HG02642 (cell line): ENCODE measurements around the gene FAM200A.
"Not testable (repeated sequence)": the region's sequence is repeated elsewhere in the genome, so short reads cannot be mapped to it uniquely, and the experiment has no call there.

Source experiments
- ATAC-seq: cut with Tn5 transposase; IDR thresholded peaks from one replicate; pipeline ENCODE4 v1.9.1; 2021; ENCODE audit warnings: mild to moderate bottlenecking; ENCODE audit not compliant: unreplicated experiment, poor library complexity

FAM200A gene

GRCh38 chr7:99559175-99559915, 7.4 kb upstream of the FAM200A start:
- no peak for ATAC-seq

- ATAC-seq, result peak; percentile 89
Measured at GRCh38 chr7:99558306-99559174, 6.6 kb upstream of the FAM200A start, which contains the start of gene ZNF655. TSS of gene ZNF655 (plus strand) at chr7:99558642. CDS start at chr7:99560560, 1,918 bp downstream.

- peak; percentile 54 for ATAC-seq
Measured at GRCh38 chr7:99557940-99558305, 6.0 kb upstream of the FAM200A start.

- no peak for ATAC-seq
Measured at GRCh38 chr7:99557196-99557607, 5.3 kb upstream of the FAM200A start.

GRCh38 chr7:99554939-99555338, 3.0 kb upstream of the FAM200A start:
- no peak for ATAC-seq

- no peak for ATAC-seq
Measured at GRCh38 chr7:99553039-99553438, 1.1 kb upstream of the FAM200A start.

GRCh38 chr7:99551334-99551733, 580 bp downstream of the FAM200A start:
- peak; percentile 11 for ATAC-seq

GRCh38 chr7:99549545-99549944, 2.4 kb downstream of the FAM200A start:
- not testable (repeated sequence) for ATAC-seq

GRCh38 chr7:99545308-99545707, 6.6 kb downstream of the FAM200A start:
- not testable (repeated sequence) for ATAC-seq

- ATAC-seq, result no peak
Measured at GRCh38 chr7:99543916-99544315, 8.0 kb downstream of the FAM200A start.

GRCh38 chr7:99543081-99543671, 8.7 kb downstream of the FAM200A start:
- no peak for ATAC-seq

GRCh38 chr7:99541212-99541611, 10.7 kb downstream of the FAM200A start:
- ATAC-seq, result no peak

- no peak for ATAC-seq
Measured at GRCh38 chr7:99540542-99540941, 11.4 kb downstream of the FAM200A start.

- ATAC-seq, result no peak
Measured at GRCh38 chr7:99539213-99539811, 12.6 kb downstream of the FAM200A start.

- no peak for ATAC-seq
Measured at GRCh38 chr7:99535667-99536066, 16.2 kb downstream of the FAM200A start.

- no peak for ATAC-seq
Measured at GRCh38 chr7:99531354-99531765, 20.6 kb downstream of the FAM200A start.

- ATAC-seq, result no peak
Measured at GRCh38 chr7:99525713-99526440, 26.0 kb downstream of the FAM200A start.

- no peak for ATAC-seq
Measured at GRCh38 chr7:99521399-99521798, 30.5 kb downstream of the FAM200A start.

GRCh38 chr7:99514050-99514449, 37.9 kb downstream of the FAM200A start:
- ATAC-seq, result no peak

- no peak for ATAC-seq
Measured at GRCh38 chr7:99505324-99505662, 46.6 kb downstream of the FAM200A start.
